Liver (tissue), 9 donors: ENCODE results near the gene POLR2L. TPM values are rescaled to one million over a fixed set of nuclear protein-coding genes. Genes with fewer than 3 reads are reported as not detected.

Experiments used
- DNase-seq: peaks from one replicate; pipeline ENCODE4 v3.0.0-alpha.2; 2017; ENCODE audit warnings: low spot score
- H3K27ac ChIP-seq, 2 donors: one replicate each; pipeline ENCODE4 v1.7.0; 2013; ENCODE audit warnings: inconsistent platforms in 2 of 2, low read length in 2 of 2, control low read depth in 1 of 2, low read depth in 1 of 2, mild to moderate bottlenecking in 1 of 2
- H3K27me3 ChIP-seq, 4 donors: one replicate each; pipeline versions ENCODE4 v1.6.1 to v1.7.0; 2013; ENCODE audit warnings: low read length in 3 of 4, inconsistent platforms in 1 of 4, mild to moderate bottlenecking in 1 of 4, moderate library complexity in 1 of 4; ENCODE audit not compliant: control insufficient read depth in 4 of 4, insufficient read depth in 4 of 4
- H3K36me3 ChIP-seq, 4 donors: one replicate each; pipeline versions ENCODE4 v1.6.1 to v1.7.0; 2013; ENCODE audit warnings: low read length in 3 of 4, mild to moderate bottlenecking in 3 of 4, low read depth in 1 of 4, moderate library complexity in 1 of 4; ENCODE audit not compliant: control insufficient read depth in 4 of 4, insufficient read depth in 3 of 4
- H3K4me1 ChIP-seq, 4 donors: one replicate each; pipeline versions ENCODE4 v1.6.1 to v1.7.0; 2013; ENCODE audit warnings: low read length in 3 of 4, mild to moderate bottlenecking in 3 of 4, moderate library complexity in 1 of 4; ENCODE audit not compliant: control insufficient read depth in 4 of 4, insufficient read depth in 4 of 4
- H3K4me3 ChIP-seq, 3 donors: one replicate each; pipeline versions ENCODE4 v1.6.1 to v1.7.0; 2013; ENCODE audit warnings: low read length in 3 of 3, control low read depth in 1 of 3, low read depth in 1 of 3, mild to moderate bottlenecking in 1 of 3
- H3K9ac ChIP-seq, 2 donors: one replicate each; pipeline ENCODE4 v1.7.0; 2013; ENCODE audit warnings: low read length in 2 of 2, mild to moderate bottlenecking in 2 of 2, moderate library complexity in 2 of 2, control low read depth in 1 of 2, low read depth in 1 of 2
- H3K9me3 ChIP-seq, 4 donors: one replicate each; pipeline versions ENCODE4 v1.6.1 to v1.7.0; 2013; ENCODE audit warnings: low read length in 3 of 4; ENCODE audit not compliant: control insufficient read depth in 4 of 4
- EGR1 ChIP-seq, 2 donors: IDR thresholded peaks; 2 replicates each; pipeline ENCODE4 v1.6.1; 2016 to 2018; ENCODE audit warnings: antibody characterized with exemption in 2 of 2, low read depth in 2 of 2
- FOXA1 ChIP-seq: IDR thresholded peaks from 2 replicates; pipeline ENCODE4 v1.6.1; 2016; ENCODE audit warnings: antibody characterized with exemption
- FOXA2 ChIP-seq: IDR thresholded peaks from 2 replicates; pipeline ENCODE4 v1.6.1; 2016; ENCODE audit warnings: antibody characterized with exemption
- GABPA ChIP-seq, 2 donors: IDR thresholded peaks in 1 of 2; conservative IDR thresholded peaks in 1 of 2; 2 replicates each; pipeline ENCODE4 v1.6.1; 2016; ENCODE audit warnings: antibody characterized with exemption in 2 of 2, mild to moderate bottlenecking in 1 of 2, moderate library complexity in 1 of 2
- HNF4A ChIP-seq, 2 donors: conservative IDR thresholded peaks; 2 replicates each; pipeline ENCODE4 v1.6.1; 2016; ENCODE audit warnings: antibody characterized with exemption in 2 of 2, mild to moderate bottlenecking in 2 of 2
- HNF4G ChIP-seq: IDR thresholded peaks from 2 replicates; pipeline ENCODE4 v1.6.1; 2016; ENCODE audit warnings: antibody characterized with exemption
- JUND ChIP-seq, 2 donors: IDR thresholded peaks; 2 replicates each; pipeline ENCODE4 v1.6.1; 2016; ENCODE audit warnings: antibody characterized with exemption in 2 of 2
- RAD21 ChIP-seq, 2 donors: IDR thresholded peaks; 2 replicates each; pipeline ENCODE4 v1.6.1; 2016; ENCODE audit warnings: antibody characterized with exemption in 2 of 2, mild to moderate bottlenecking in 2 of 2
- RXRA ChIP-seq, 2 donors: IDR thresholded peaks; 2 replicates each; pipeline ENCODE4 v1.6.1; 2017 to 2018; ENCODE audit warnings: antibody characterized with exemption in 2 of 2, mild to moderate bottlenecking in 1 of 2
- SP1 ChIP-seq: IDR thresholded peaks from 2 replicates; pipeline ENCODE4 v1.6.1; 2018; ENCODE audit warnings: antibody characterized with exemption, mild to moderate bottlenecking
- TAF1 ChIP-seq: conservative IDR thresholded peaks from 2 replicates; pipeline ENCODE4 v1.6.1; 2016; ENCODE audit warnings: antibody characterized with exemption, mild to moderate bottlenecking
- YY1 ChIP-seq: IDR thresholded peaks from 2 replicates; pipeline ENCODE4 v1.6.1; 2016; ENCODE audit warnings: antibody characterized with exemption, mild to moderate bottlenecking
- WGBS: extraction: QIAGEN DNeasy Blood & Tissue Kit; methylation state at CpG from one replicate; pipeline ENCODE4 v1.1.7; 2013; 5-methylcytosine and 5-hydroxymethylcytosine counted together
- polyA plus RNA-seq, 2 donors: library from polyadenylated mRNA; stranded (reverse) in 1 of 2; unstranded in 1 of 2; fragments of 200-250 nt in 1 of 2; fragments of >200 nt in 1 of 2; fragmentation: Nextera tagmentation in 1 of 2; extraction: Ambion mirVana in 1 of 2; gene quantifications; one replicate each; pipeline versions ENCODE4 v1.2.1 to v1.2.3, GENCODE V29; 2013 to 2015
- total RNA-seq, 2 donors: library from RNA; depleted of rRNA; stranded (reverse); fragments of >200 nt; gene quantifications; one replicate each; pipeline ENCODE4 v1.2.3, GENCODE V29; 2014
- TF ChIP-seq, protein P1 (sequence below): IDR thresholded peaks from 2 replicates; pipeline ENCODE4 v1.6.1; 2016; ENCODE audit warnings: antibody characterized with exemption
- TF ChIP-seq, protein P2 (sequence below): IDR thresholded peaks from 2 replicates; pipeline ENCODE4 v1.6.1; 2016; ENCODE audit warnings: antibody characterized with exemption
- TF ChIP-seq, protein P3 (sequence below): fragments of 150-350 bp; IDR thresholded peaks from 2 replicates; pipeline ENCODE4 v1.5.1; 2017; ENCODE audit warnings: improper control_type of control experiment, low read depth, low read length; ENCODE audit not compliant: missing input control
- TF ChIP-seq, protein P4 (sequence below): IDR thresholded peaks from 2 replicates; pipeline ENCODE4 v1.6.1; 2016; ENCODE audit warnings: antibody characterized with exemption
- donor health status: healthy.
- donor health status: healthy.
- donor health status: healthy.
- donor health status: healthy.
- donor health status: healthy.

Gene POLR2L
- total and polyA plus RNA-seq, 4 donors, result 28.1 to 230 (median 106) TPM

DNA sequence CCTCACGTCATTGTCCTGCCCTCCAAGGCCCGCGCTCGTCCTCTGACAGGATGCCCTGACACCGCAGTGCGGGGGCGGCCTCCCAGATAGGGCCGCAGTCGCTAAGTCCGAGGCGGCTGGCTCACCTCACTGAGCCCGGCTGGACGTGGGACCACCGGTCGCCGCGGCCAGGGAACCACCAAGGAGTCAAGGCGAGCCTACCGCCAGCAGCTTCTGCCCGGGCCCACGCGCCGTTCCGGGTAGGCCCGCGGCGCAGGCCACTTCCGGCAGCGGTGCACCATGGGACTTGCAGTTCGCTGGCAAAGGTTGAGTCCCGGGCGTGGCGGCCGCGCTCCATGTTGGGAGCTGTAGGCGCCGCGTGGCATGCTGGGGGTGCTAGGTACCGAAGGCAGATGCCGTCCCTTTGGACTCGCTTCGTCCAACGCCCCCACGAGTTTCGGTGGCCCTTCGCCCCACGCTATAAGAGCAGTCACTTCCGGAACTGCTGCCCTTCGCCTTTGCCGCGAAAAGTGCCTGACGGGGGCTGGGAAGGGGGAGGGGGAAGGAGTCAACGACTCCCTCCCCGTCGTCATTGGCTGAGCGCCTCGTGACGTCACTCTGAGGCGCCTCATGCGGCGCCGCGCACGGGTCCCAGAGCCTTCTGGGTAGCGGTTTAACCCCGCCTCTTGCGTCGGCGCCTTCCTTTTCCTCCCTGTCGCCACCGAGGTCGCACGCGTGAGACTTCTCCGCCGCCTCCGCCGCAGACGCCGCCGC is 32.9 kb downstream of the POLR2L start, which contains the start of gene RPLP2 (continued):
- TF ChIP-seq, protein P1, sequence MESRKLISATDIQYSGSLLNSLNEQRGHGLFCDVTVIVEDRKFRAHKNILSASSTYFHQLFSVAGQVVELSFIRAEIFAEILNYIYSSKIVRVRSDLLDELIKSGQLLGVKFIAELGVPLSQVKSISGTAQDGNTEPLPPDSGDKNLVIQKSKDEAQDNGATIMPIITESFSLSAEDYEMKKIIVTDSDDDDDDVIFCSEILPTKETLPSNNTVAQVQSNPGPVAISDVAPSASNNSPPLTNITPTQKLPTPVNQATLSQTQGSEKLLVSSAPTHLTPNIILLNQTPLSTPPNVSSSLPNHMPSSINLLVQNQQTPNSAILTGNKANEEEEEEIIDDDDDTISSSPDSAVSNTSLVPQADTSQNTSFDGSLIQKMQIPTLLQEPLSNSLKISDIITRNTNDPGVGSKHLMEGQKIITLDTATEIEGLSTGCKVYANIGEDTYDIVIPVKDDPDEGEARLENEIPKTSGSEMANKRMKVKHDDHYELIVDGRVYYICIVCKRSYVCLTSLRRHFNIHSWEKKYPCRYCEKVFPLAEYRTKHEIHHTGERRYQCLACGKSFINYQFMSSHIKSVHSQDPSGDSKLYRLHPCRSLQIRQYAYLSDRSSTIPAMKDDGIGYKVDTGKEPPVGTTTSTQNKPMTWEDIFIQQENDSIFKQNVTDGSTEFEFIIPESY, result no peak
- no peak for TF ChIP-seq HNF4G
- peak; percentile 95 for TF ChIP-seq YY1
- TF ChIP-seq, protein P2, sequence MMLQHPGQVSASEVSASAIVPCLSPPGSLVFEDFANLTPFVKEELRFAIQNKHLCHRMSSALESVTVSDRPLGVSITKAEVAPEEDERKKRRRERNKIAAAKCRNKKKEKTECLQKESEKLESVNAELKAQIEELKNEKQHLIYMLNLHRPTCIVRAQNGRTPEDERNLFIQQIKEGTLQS, result no peak

DNA sequence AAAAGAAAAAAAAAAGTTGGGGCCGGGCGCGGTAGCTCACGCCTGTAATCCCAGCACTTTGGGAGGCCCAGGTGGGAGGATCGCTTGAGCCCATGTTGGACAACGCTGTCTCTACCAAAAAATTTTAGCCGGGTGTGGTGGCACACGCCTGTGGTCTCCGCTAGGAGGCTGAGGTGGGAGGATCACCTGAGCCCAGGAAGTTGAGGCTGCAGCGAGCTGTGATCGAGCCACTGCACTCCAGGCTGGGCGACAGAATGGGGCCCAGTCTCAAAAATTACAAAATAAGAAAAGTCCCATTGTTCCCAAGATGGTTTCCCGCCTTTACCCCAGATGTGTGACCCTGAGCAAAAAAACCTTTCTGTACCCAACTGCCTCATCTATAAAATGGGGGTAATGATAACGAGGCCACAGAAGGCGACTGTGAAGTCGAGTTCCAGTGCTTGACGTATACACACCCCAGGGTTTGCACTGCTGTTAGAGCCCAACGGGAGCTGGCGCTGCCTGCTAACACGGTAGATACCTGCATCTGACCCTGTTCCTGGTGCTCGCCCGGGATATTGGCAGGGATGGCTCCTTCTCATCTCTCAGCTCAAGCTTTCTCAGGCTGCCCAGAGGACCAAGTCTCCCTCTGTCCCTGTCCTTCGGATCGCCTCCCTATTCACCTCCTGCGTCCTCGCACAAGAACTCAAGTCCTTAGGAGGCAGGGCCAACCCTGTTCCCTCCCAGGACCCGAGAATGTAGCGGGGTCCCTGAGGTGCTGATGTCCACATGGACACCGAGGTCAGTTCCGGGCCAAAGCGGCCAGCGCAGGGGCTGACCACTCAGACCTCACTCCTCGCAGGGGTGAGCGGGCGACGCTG is 33.7 kb downstream of the POLR2L start:
- peaks cover 5 to 23% (median 17%) of the 10 kb centered on the region in 4 donors for H3K36me3 ChIP-seq
- H3K27ac ChIP-seq, result peak overlapping the region; percentile 97 to 100
- peak overlapping the region; percentile 74 to 87 (median 80) for H3K4me3 ChIP-seq
- no peak for DNase-seq
- WGBS, result 32% methylated on average over 36 of the region's 36 CpGs
- peaks cover 14 to 40% (median 30%) of the 10 kb centered on the region in 4 donors for H3K4me1 ChIP-seq
- peak overlapping the region; percentile 88 to 92 for H3K9ac ChIP-seq
- no peaks in the 10 kb centered on the region for H3K27me3 ChIP-seq
- H3K9me3 ChIP-seq, result no peaks in the 10 kb centered on the region
- TF ChIP-seq FOXA1, result no peak
- TF ChIP-seq GABPA (IDR thresholded peaks at IDR 0.05 in 1 of 2, conservative IDR thresholded peaks at IDR 0.05 in 1 of 2), result no peak
- TF ChIP-seq RXRA (IDR thresholded peaks at IDR 0.05), result peak in 1 of 2 donors; percentile 10

DNA sequence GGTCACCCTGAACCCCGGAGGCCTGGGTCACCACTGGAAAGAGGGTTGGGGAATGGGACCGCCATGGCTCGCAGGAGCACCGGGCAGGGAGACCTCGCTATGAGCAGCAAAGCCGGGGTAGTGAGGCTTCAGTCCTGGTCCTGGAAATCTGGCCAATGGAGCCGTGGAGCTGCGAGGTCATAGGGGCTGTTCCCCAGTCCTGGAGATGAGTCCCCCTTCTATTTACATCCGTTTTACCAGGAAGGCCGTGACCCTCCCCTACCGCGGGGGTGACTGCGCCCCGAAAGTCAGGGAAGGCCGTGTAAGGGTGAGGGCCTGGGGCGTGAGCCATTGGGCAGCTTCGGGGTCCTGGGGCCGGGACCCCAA is 37.7 kb downstream of the POLR2L start:
- Histone ChIP-seq H3K27ac (peak overlapping the region; percentile 17 to 87), H3K9ac (peak overlapping the region in 1 of 2 donors; percentile 28), H3K4me1 (peaks cover 12 to 22% (median 17%) of the 10 kb centered on the region in 4 donors), H3K27me3 (no peaks in the 10 kb centered on the region), H3K36me3 (peaks cover 0 to 5% (median 0%) of the 10 kb centered on the region in 4 donors), H3K9me3 (no peaks in the 10 kb centered on the region), H3K4me3 (peak overlapping the region; percentile 29 to 63 (median 29))
- 16% methylated on average over 18 of the region's 18 CpGs for WGBS
- no peak for DNase-seq
- TF ChIP-seq FOXA1 (no peak), EGR1 (IDR thresholded peaks at IDR 0.05; ENCODE audit: low read depth in 2 of 2) (no peak), HNF4G (no peak), FOXA2 (no peak), TAF1 (no peak), SP1 (no peak), RXRA (IDR thresholded peaks at IDR 0.05) (no peak), YY1 (no peak), HNF4A (conservative IDR thresholded peaks at IDR 0.05) (no peak), RAD21 (IDR thresholded peaks at IDR 0.05) (no peak), GABPA (IDR thresholded peaks at IDR 0.05 in 1 of 2, conservative IDR thresholded peaks at IDR 0.05 in 1 of 2) (no peak), JUND (IDR thresholded peaks at IDR 0.05) (no peak)
- TF ChIP-seq, protein P3, sequence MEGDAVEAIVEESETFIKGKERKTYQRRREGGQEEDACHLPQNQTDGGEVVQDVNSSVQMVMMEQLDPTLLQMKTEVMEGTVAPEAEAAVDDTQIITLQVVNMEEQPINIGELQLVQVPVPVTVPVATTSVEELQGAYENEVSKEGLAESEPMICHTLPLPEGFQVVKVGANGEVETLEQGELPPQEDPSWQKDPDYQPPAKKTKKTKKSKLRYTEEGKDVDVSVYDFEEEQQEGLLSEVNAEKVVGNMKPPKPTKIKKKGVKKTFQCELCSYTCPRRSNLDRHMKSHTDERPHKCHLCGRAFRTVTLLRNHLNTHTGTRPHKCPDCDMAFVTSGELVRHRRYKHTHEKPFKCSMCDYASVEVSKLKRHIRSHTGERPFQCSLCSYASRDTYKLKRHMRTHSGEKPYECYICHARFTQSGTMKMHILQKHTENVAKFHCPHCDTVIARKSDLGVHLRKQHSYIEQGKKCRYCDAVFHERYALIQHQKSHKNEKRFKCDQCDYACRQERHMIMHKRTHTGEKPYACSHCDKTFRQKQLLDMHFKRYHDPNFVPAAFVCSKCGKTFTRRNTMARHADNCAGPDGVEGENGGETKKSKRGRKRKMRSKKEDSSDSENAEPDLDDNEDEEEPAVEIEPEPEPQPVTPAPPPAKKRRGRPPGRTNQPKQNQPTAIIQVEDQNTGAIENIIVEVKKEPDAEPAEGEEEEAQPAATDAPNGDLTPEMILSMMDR, result no peak
- TF ChIP-seq, protein P2, result no peak
- TF ChIP-seq, protein P1, result no peak
- TF ChIP-seq, protein P4, sequence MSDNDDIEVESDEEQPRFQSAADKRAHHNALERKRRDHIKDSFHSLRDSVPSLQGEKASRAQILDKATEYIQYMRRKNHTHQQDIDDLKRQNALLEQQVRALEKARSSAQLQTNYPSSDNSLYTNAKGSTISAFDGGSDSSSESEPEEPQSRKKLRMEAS, result no peak
